WERI-Rb-1 (cell line): ENCODE data around the gene ENPP1.

Experiments
- DNase-seq: peaks from one replicate; pipeline ENCODE4 v3.0.0-alpha.2; 2020
- H3K27ac ChIP-seq: fragments of 250-450 bp; sonication (Bioruptor Pico); 2 replicates; pipeline ENCODE4 v1.5.1; 2020; ENCODE audit warnings: mild to moderate bottlenecking, moderate library complexity
- H3K27me3 ChIP-seq: fragments of 250-450 bp; sonication (Bioruptor Pico); 2 replicates; pipeline ENCODE4 v1.5.1; 2021; ENCODE audit warnings: mild to moderate bottlenecking, low read depth, moderate library complexity; ENCODE audit not compliant: insufficient read depth, severe bottlenecking
- H3K36me3 ChIP-seq: fragments of 250-450 bp; sonication (Bioruptor Pico); 2 replicates; pipeline ENCODE4 v1.5.1; 2020; ENCODE audit warnings: mild to moderate bottlenecking, moderate library complexity
- H3K4me3 ChIP-seq: 2 replicates; pipeline ENCODE4 v1.5.1; 2011; ENCODE audit warnings: low read depth, mild to moderate bottlenecking, control low read depth, low read length
- H3K9me3 ChIP-seq: fragments of 250-450 bp; sonication (Bioruptor Pico); 2 replicates; pipeline ENCODE4 v1.5.1; 2021; ENCODE audit warnings: mild to moderate bottlenecking, moderate library complexity; ENCODE audit not compliant: severe bottlenecking
- TF ChIP-seq, protein P1 (sequence below): IDR thresholded peaks from 2 replicates; pipeline ENCODE4 v1.5.1; 2011; ENCODE audit warnings: low read depth, mild to moderate bottlenecking, control low read depth, inconsistent platforms, low read length

The ENPP1 gene

DNA sequence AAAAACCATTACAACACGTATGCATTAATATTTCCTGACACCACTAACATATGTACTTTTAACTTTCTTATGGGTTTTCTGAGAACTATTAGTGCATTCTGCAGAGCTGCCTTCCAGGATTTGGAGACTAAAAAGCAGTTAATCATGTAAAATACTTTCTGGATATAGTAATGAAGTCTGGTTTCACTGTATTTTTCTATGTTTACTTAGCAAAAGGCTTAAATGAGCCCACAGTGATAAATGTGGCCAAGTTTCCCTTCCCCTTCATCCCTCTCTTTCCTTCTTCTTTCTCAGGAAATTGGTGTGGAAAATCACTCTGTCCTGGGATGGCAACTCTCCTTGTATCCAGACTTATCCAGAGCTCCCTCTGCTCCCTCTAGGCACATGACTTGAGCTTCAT, 29.7 kb upstream of the ENPP1 start:
- Histone ChIP-seq H3K9me3 (no peaks in the 10 kb centered on the region), H3K27me3 (peaks cover 15% of the 10 kb centered on the region), H3K27ac (no peak overlapping the region), H3K4me3 (no peak overlapping the region), H3K36me3 (no peaks in the 10 kb centered on the region)
- TF ChIP-seq, protein P1, sequence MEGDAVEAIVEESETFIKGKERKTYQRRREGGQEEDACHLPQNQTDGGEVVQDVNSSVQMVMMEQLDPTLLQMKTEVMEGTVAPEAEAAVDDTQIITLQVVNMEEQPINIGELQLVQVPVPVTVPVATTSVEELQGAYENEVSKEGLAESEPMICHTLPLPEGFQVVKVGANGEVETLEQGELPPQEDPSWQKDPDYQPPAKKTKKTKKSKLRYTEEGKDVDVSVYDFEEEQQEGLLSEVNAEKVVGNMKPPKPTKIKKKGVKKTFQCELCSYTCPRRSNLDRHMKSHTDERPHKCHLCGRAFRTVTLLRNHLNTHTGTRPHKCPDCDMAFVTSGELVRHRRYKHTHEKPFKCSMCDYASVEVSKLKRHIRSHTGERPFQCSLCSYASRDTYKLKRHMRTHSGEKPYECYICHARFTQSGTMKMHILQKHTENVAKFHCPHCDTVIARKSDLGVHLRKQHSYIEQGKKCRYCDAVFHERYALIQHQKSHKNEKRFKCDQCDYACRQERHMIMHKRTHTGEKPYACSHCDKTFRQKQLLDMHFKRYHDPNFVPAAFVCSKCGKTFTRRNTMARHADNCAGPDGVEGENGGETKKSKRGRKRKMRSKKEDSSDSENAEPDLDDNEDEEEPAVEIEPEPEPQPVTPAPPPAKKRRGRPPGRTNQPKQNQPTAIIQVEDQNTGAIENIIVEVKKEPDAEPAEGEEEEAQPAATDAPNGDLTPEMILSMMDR = no peak
- no peak for DNase-seq

DNA sequence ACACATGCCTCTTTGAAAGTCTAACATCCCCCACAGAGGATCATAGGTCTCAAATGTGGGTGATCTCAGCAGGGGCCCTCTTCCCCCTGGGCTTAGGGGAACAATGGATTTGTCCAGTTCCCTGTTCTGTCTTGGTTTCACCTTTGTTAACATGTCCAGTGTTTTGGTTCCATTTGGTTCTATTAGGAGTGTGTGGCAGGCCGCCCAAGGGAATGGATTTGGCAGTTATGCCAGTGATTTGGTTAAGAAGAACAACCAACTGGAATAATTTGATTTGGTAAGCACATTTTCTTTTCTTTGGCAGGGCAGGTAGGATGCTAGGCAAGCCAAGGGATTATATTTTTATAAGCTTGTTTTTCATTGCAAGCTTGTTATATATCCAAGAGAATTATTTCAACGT, 28.5 kb upstream of the ENPP1 start:
- Histone ChIP-seq H3K36me3 (no peaks in the 10 kb centered on the region), H3K27ac (no peak overlapping the region), H3K9me3 (no peaks in the 10 kb centered on the region), H3K27me3 (peaks cover 14% of the 10 kb centered on the region), H3K4me3 (no peak overlapping the region)
- DNase-seq = no peak
- TF ChIP-seq, protein P1 = no peak

DNA sequence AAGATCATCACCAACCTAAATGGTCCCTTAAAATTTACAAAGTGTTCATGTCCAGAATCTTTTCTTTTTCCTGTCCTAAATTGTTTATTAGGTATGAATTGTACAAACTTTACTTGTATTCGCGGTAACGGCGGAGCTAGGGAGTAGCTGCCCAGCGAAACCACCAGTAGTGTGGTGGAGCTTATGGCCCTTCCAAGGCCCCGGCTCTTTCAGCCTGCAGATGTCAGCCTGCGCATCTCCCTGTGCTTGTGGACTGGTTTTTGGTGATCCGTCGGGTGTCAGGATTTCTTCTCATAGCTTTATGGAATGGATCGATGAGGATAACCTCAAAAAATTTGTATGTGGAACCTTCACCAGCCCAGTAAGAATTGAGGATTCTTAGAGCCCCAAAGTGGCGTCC, 27.2 kb upstream of the ENPP1 start:
- Histone ChIP-seq H3K27me3 (peaks cover 14% of the 10 kb centered on the region), H3K4me3 (no peak overlapping the region), H3K36me3 (no peaks in the 10 kb centered on the region), H3K27ac (no peak overlapping the region), H3K9me3 (no peaks in the 10 kb centered on the region)
- no peak for DNase-seq
- TF ChIP-seq, protein P1 = no peak

DNA sequence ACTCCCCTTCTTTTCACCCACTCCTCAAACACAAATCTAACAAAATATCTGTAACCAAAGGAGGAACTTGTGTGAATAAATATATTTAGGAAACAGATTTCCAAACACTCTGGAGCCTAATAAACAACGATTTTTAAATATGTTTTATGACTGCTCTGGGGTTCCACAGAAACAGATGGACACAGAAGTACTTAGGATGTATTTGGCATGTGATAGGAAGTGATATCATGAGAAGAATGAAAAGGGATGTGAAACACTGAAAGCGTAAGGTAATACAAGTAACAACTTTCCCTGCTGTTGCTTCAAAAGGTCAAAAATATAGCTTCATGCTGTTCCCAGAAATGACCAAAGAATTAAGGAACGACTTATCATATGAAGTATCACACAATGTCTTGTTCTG, 26.1 kb upstream of the ENPP1 start:
- Histone ChIP-seq H3K27ac (no peak overlapping the region), H3K36me3 (no peaks in the 10 kb centered on the region), H3K27me3 (peaks cover 13% of the 10 kb centered on the region), H3K4me3 (no peak overlapping the region), H3K9me3 (no peaks in the 10 kb centered on the region)
- TF ChIP-seq, protein P1 = no peak
- DNase-seq = no peak

GRCh38 chr6:131782764-131783163, 25.1 kb upstream of the ENPP1 start:
- TF ChIP-seq, protein P1 = peak; percentile 47
- Histone ChIP-seq H3K27me3 (peaks cover 11% of the 10 kb centered on the region), H3K4me3 (no peak overlapping the region), H3K27ac (no peak overlapping the region), H3K36me3 (no peaks in the 10 kb centered on the region), H3K9me3 (no peaks in the 10 kb centered on the region)
- DNase-seq = no peak

DNA sequence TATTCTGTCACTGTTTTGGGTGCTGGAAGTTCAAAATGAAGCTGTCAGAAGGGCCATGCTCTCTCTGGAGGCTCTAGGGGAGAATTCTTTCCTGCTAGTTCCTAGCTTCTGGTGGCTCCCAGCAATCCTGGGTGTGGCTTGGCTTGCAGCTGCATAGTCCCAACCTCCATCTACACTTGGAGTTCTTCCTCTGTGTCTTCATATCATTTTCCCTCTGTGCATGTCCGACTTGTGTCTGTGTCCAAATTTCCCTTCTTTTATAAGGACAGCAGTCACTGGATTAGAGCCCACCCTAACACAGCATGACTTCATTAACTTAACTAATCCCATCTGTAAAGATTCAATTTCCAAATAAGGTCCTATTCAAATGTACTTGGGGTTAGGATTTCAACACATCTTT, 23.3 kb upstream of the ENPP1 start:
- TF ChIP-seq, protein P1 = no peak
- Histone ChIP-seq H3K27me3 (peaks cover 5% of the 10 kb centered on the region), H3K4me3 (no peak overlapping the region), H3K36me3 (no peaks in the 10 kb centered on the region), H3K9me3 (no peaks in the 10 kb centered on the region), H3K27ac (no peak overlapping the region)
- no peak for DNase-seq
